Suppressor macrophage (primary cell): Measurements from ENCODE around the gene CASTOR1.

Experiments used
- DNase-seq, 4 experiments: peaks; one replicate each; pipeline ENCODE4 v3.0.0-alpha.2; 2020 to 2022

Gene CASTOR1

DNA sequence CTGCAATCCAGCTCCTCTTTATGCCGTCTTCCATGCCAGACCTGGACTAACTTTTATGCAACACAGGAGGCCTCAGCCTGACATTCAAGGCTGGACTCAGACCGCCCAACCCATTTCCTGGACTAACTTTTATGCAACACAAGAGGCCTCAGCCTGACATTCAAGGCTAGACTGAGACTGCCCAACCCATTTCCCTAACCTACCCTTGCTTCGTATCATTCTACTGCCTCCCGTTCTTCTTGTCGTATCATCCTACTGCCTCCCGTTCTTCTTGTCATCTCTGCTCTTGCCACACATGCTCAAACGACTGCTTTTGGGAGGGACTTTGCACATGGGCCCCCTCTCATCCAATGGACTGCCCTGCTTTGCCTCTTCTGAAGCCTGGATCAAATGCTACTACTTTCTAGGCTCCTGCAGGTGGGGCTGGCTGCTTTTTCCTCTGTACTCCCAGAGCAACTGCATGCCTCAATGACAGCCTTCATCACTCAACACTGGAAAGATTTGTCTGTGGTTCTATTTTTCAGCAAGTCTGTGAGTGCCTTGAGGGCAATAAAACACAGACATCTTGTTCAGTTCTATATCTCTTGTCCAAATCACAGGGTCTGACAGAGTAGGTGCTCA is 29.6 kb upstream of the CASTOR1 start:
- DNase-seq: peak; percentile 19 to 57 (median 48)

DNA sequence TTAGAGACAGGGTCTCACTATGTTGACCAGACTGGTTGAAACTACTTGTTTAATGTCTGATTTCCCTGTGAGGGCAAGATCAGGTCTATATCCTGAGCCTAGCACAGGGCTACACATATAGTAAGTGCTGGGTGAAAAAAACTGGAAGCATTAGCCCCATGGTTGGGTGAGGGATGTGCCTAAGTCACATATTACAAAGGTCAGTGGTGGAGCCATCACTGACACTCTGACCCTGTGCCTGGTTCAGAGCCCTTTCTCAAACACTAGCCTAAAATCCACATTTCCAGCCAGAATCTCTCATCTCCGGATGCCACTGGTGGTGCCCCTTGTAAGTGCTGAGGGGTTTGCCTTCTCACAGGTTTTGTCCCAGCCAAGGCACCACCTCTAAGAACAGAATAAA is 28.5 kb upstream of the CASTOR1 start:
- DNase-seq: no peak

DNA sequence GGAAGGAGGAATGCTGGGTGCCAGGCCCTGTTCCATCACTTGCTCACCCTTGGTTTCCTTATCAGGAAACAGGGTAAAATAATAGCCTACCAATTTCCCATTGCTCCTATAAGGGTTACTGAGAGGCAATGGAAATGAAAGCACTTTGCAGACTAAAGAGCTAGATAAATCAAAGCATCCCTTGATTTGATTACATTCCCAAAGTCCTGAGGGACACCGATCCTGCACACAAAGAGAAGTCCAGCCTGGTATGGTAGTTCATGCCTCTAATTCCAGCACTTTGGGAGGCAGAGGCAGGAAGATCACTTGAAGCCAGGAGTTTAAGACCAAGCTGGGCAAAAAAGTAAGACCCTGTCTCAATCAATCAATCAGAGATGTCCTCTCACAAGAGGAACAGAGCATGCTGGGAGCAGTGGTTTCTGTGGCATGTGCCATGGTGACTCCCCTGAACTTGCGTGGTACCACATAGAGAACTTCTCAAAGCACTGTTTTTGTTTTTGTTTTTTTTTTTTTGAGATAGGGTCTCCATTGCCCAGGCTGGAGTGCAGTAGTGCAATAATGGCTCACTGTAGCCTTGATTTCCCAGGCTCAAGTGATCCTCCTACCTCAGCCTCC is 26.8 kb upstream of the CASTOR1 start:
- no peak for DNase-seq

DNA sequence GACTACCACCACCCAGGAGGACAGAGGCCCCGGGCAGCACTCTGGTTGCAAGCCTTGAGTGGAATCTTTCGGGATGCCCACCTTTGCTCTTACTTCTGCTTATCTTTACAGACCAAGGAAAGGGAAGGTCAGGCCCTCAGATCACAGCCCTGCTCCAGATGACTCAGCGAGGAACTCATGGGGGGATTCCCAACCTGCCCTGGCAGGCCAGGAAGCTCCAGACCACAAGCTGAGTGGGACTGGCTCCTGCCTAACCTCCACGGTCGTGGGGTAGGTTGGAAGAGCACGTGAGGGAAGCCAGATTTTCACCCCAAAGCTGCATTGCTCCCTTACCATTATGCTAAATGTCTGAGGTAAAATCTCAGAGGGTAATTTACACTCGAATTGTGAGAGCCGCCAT is 25.6 kb upstream of the CASTOR1 start:
- DNase-seq: peak; percentile 44 to 74 (median 67)

DNA sequence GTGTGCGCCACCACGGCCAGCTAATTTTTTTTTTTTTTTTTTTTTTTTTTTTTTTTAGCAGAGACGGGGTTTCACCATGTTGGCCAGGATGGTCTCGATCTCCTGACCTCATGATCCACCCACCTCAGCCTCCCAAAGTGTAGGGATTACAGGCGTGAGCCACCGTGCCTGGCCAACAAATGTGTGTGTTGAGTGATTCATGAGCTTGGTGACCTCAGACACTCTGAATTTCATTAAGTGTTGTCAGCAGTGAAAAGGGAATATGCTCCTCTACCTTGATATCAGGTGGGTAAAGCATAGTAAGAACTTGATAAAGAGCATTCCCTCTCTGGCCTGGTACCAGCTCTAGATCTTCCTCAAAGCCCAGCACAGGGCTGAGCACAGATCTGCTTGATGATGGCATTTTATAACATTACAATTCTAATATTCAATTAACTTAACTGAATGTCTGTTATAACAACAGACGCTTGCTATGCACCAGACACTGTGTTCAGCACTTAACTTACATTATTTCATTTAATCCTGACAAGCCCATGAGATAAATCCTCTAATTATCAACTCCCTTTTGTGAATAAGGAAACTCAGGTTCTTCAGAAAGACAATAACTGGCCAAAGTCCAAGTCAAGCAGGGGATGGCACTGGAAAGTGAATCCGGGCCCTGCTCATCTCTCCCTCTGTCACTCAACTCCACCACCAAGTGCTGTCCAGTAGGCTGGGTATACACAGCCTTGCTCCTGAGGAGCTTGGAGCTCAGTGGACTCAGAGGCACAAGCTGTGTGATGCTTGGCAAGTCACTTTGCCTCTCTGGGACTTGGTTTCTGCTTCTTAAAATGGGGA is 24.4 kb upstream of the CASTOR1 start:
- DNase-seq: no peak

DNA sequence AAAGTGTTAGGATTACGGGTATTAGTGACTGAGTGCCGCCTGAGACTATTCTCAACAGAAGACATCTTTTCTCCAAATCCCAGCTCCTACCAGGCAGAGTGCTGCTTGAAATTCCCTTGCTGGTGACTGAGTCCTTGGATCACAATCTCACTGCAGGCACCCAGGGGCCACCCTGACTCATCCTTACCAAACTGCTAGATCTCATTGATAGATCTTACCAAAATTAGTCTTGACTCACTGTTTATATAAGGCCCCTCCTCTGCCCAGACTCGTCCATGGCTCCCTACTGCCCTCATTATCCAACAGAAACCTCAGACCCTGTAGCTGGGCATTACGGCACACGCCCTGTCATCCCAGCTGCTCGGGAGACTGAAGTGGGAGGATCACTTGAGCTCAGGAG is 22.7 kb upstream of the CASTOR1 start:
- peak in 2 of 4 experiments; percentile 34 to 36 for DNase-seq

DNA sequence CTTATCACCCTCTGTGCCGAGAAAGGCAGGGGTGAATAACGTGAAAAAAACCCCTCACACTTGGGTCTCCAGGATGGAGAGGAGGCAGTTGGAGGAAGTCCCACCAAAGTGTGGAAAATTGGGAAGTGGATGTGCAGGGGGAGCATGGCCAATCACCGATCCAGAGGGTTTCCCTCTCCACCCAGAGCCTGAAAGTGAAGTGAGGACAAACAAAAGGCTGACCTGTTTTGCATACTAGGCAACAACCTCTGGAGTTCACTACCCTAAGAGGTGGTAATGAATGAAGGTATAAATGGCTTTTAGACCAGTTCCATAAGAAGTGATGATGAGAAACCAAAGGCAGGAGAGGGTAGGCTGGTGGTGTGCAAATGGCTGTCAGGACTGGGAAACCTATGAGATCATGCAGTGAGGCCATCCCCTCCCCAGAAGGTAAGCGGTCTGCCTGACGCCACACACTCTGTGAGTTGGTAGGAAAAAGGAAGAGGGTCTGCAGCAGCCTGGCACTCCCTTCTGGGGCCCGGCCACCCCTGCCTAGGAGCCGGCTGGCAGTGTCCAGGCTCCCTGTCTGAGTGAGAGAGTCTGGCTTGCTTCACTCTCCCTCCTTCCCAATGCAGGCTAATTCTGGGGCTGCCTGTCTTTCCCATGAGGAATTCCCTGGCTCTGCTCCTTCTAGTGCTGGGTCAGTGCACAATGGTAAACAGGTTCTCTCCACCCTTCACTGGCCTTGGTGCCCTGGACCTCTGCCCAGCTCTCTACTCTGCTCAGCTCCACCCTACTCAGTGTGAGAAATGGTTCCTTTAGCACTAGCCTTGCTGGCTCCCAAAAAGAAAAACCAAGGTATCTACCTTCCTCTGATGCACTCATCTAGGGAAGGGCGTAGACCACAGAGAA is 21.8 kb upstream of the CASTOR1 start:
- no peak for DNase-seq

DNA sequence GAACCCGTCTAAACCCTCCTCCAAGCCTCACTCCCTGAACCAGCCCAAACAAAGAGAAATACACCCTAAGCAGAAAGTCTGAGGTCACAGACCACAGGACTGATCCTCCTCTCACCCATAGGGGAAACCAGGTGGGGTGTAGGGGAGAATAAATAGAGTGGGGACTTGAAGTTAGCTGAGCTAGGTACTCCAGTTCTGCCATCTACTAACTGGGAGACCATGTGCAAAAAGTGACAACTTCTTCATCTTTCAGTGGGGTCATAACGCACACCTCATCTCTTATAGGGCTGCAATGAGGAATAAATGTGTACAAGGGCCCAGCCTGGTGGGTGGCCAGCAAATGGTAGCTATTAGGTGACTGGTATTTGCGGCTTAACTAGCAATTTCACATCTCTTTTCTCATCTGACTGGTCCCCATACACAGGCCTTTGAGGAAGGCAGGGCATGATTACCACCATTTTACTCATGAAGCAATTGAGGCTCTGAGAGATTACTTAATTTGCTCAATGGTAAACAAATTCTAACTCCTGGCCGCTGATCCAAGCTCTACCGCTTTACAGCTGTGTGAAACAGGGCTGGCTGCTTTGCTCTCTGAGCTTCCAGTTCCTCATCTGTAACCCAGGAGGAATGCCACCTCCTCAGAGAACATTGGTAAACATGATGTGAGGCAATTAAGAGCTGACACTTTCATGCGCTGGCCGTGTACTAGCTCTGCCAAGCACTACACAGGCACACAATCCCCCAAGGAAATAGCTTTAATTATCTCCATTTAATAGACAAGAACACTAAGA is 20.8 kb upstream of the CASTOR1 start:
- peak; percentile 81 to 93 (median 88) for DNase-seq

DNA sequence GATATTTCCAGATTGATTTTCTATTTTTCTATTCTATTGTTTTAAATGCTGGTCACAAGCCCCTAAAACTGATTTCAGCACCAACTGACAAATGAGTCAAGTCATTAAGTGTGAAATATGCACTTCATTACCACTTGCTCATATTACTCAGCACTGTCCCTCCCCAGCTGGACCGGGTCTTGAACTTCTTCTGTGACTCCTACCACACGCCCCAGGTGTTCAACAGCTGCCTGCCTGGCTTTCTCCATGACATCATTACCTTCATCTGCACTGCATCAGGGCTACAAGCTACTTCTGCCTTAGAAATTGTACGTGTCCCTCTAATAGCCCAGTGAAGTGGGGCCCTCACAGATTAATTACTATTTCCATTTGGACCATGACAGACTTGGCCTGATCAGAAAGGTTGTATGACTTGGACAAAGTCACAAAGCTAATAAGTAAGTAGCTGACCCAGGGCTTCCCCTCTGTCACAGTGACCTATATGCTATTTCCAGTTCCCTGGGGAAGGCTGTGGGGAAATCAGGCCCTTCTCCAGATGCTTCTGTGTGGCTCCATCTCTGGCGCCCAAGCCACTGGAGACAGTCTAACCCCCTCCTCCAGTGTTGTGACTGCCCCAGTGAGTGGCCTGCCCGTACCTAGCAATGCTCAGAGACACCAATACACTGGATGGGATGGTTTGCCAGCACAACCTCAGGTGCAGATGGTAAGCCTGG is 19.4 kb upstream of the CASTOR1 start:
- peak in 2 of 4 experiments; percentile 40 to 43 for DNase-seq

DNA sequence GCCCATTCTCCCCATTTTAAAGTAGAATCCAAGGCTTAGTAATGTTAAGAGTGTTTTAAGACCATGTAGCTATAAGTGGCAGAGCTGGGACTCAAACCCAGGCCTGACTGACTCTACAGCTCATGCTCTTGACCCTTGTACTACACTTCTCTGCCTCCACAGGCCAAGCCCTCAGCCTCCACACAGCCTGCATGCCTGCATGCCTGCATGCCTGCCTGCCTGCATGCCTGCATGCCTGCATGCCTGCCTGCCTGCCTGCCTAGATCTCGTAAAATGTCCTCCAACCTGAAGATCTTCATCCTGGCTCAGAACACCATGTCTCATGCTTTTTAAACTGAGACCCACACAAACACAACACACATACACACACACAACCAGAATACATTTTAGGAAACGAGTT is 18.8 kb upstream of the CASTOR1 start:
- DNase-seq: no peak

DNA sequence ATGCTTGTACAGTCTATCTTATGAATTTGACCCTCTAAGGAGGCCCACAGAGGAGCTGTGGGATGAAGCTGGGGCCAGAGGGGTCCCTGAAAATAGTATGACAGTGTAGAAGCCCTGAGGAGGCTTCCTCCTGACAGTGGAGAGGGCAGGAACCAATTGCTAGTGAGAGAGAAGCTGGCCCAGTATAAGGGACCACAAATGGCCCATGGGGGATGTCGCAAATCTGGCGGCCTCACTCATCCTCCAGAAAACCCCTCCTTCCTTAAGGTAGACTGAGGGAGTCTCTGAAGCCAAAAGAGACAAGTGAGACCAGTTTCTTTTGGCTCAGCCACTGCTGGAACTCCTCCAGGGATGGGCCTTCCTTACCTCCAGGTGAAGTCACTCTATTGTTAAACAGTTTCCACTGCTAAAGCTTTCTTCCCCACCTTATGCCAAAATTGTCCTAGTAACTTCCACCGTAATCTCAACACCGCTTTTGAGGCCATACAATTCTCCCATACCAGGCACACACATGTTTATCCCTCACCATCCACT is 17.8 kb upstream of the CASTOR1 start:
- no peak for DNase-seq

DNA sequence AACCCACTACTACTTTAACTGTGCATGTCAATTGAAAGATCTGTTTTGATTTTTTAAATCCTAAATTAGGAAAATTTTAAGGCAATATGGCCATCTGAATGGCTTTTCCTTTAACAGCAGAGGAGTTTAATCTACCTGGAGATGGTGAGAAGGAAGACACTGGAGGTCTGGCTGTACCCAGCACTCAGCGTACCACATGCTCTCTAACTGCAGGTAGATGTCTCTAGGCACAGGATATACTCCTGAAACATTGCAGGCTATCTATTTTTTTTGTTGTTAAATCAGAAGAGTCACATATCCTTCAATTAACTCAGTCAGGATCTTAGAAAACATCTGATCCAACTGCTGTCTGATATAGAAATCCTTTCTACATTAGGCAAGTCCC is 17.3 kb upstream of the CASTOR1 start:
- no peak for DNase-seq

DNA sequence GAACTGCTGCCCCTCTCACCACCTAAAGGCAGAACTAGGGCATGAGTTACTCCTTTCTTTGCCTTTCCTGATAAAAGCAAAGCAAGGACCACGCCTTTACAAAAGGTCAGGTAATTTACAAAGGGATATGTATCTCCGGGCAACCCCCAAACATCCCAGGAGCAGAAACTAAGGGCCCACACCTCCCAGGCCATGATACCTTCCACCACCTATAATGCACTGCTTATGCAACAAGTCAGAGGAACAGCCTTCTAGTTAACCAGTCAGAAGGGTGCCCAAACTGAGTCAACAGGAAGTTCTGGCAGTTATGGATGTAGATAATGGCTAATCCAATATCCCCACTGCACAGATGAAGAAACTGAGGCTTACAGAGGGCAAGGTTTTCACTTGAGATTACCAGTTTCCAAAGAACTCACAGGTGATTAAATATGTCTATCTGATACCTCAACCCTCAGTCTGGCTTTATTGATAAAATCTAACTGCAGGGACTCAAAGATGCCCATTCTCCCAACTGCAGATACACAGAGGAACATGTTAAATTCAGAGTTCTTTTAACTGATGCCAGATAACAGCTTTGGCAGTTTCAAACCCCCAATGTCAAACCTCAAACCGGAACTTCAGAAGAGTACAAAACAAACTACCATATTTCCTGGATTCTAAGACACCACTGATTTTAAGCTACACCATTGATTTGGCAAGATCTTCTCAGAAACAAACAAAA is 16.8 kb upstream of the CASTOR1 start:
- DNase-seq: no peak

DNA sequence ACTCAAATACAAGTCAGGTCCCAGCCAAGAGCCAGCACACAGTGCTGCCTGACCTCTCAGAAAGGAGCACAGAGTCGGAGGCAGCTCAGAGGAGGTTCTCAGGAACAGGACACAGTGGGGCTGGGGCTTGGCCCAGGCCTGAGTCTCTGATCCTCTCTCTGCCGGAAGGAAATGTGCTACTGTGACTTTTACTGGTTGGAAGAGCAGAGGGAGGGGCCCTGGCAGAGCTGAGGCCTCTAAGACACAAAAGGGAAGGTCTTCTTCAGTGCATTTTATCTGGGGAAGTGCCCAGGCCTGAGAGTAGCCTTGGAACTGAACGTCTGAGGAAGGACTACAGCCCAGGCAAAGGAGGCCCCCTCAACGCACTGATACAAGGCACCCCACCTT is 16.2 kb upstream of the CASTOR1 start:
- DNase-seq: peak; percentile 71 to 83 (median 80)

DNA sequence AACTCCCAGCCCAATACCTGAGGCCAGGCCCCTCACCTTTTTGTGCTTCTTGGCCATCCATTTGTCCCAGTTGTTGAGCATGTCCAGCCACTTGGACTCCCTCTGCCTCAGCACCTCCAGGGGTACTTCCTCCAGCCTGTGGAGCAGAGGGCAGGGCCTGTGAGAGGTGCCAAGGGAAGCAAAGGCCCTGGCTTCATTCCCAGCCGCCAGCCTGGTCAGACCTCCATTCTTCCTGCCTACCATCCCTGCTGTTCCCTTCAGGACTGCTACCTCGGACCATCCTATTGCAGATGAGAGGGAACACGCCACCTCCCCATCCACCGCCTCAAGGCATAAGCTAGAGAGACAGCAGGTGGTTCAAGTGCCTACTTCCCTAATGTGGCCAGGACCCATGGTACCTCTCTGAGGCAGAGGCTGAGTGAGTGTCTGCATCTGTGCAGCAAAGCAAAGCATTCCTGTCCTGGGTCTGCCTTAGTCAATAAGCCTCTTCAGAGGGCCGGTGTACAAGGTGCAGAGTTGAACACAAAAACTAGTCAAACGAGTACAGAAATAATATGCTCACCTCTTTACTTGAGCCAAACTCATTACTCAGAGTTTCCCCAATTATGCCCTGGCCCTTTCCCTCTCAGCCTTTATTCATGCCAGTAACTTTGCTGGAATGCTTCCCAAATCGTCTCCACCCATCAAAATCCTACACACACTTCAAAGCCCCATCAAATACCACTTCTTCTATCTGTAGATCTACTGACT is 15.4 kb upstream of the CASTOR1 start:
- no peak for DNase-seq

DNA sequence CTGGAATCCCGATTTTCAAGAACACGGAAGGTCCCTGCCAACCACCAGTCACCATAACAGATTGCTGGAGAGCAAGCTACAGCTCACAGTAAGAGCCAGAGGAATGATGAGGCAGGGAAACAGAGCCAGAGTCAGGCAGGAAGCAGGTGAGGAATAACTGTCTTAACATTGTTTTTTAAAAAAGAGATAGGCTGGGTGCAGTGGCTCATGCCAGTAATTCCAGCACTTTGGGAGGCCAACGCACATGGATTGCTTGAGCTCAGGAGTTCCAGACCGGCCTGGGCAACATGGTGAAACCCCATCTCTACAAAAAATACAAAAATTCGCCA is 13.5 kb upstream of the CASTOR1 start:
- no peak for DNase-seq

DNA sequence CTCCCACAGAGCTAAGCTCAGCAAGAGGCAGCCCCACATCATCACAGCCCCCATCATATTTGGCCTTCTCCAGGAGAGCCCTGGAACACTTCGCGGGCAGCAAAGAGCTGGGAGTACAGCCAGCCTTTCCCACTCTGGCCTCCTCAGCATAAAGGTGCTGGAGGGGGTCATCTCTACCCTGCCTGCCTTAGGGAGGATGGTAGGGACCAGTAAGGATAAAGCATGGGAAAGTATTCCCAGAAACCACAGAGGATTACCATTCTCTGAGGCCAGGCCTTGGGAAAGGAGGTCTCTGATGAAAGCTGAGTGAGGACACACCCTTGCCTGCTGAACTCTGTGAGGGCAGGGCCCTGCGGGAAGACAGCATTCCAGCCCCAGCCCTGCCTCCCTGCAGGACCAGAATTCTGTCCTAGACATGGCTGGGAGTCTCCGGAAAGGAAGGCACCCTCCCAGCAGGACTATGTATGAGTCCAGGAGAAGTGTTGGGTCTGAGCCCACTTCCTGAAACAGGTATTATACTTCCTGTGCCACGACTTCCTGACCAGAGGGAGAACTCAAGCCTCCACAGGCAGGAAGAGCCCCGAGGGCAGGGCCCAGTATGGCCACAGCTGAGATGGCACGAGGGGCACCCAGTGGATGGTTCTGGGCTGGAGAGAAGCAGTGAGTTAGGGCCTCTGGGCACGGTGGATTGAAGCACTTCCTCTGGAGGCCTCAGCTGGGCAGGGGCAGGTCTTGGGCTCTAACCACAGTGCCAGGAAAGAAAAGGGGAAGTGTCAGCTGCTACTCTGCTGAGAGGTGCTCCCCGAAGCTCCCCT is 12.9 kb upstream of the CASTOR1 start:
- peak; percentile 85 to 90 (median 90) for DNase-seq

DNA sequence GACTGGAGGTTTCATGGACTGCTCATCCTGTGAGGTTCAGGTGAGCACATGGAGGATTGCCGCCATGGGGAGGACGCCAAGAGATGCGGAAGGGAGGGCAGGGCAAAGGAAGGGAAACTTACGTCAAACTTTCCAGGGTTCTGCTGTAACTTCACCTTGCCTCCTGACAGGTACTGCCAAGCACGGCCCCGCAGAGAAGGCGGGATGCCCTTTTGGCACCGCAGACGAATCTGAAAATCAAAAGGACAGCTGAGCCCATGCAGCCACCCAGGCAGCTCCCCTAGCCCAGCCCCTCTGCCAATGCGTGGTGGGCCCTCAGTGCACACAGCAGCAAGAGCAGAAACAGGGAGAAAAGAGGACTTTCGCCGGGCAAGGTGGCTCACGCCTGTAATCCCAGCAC is 10.0 kb upstream of the CASTOR1 start:
- DNase-seq: no peak
